OCI-LY7 (cell line): ENCODE results near the gene SFSWAP.

ENCODE experiments used
- EZH2phosphoT487 ChIP-seq: fragments of 200-600 bp; sonication (generic); IDR thresholded peaks from 2 replicates; pipeline ENCODE4 v1.6.1; 2018; ENCODE audit warnings: low read depth, borderline replicate concordance, mild to moderate bottlenecking, mixed run types, antibody characterized with exemption, low read length, moderate library complexity, mixed read lengths
- TF ChIP-seq, protein P1 (sequence below): fragments of 200-600 bp; sonication (generic); conservative IDR thresholded peaks from 2 replicates; pipeline ENCODE4 v1.5.1; 2014; ENCODE audit warnings: mild to moderate bottlenecking, antibody characterized with exemption, low read length, moderate library complexity, mixed read lengths

DNA sequence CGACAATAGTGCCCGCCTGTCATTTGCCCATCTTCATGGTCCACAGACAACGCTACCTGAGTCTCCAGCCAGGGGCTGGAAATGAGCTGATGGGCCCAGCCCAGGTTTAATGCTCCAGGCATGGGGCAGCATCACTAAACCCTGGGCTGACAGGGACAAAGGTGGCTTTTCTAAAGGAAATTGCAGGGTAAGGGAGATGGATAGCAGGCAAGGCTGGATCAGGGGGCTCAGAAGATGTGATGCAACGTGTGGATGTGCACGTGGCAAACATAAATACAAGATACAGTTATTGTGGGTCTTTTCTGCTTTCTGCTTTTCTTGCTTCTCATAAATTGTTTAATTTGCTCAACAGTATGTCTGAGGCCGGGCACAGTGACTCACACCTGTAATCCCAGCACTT, 113.6 kb downstream of the SFSWAP start:
- TF ChIP-seq, protein P1, sequence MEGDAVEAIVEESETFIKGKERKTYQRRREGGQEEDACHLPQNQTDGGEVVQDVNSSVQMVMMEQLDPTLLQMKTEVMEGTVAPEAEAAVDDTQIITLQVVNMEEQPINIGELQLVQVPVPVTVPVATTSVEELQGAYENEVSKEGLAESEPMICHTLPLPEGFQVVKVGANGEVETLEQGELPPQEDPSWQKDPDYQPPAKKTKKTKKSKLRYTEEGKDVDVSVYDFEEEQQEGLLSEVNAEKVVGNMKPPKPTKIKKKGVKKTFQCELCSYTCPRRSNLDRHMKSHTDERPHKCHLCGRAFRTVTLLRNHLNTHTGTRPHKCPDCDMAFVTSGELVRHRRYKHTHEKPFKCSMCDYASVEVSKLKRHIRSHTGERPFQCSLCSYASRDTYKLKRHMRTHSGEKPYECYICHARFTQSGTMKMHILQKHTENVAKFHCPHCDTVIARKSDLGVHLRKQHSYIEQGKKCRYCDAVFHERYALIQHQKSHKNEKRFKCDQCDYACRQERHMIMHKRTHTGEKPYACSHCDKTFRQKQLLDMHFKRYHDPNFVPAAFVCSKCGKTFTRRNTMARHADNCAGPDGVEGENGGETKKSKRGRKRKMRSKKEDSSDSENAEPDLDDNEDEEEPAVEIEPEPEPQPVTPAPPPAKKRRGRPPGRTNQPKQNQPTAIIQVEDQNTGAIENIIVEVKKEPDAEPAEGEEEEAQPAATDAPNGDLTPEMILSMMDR: no peak
- TF ChIP-seq EZH2phosphoT487: no peak
